Fibroblast of villous mesenchyme (primary cell): Measurements from ENCODE around the gene ARFGAP2. TPM values are rescaled to one million over a fixed set of nuclear protein-coding genes. Genes with fewer than 3 reads are reported as not detected.

Experiments
- DNase-seq: peaks from one replicate; pipeline ENCODE4 v3.0.0-alpha.2; 2010; ENCODE audit warnings: low read depth
- H3K4me3 ChIP-seq: 2 replicates; pipeline ENCODE4 v1.5.1; 2011; ENCODE audit warnings: low read depth, mild to moderate bottlenecking, low read length
- total RNA-seq: library from RNA; depleted of rRNA; stranded (reverse); fragments of >200 nt; gene quantifications from 2 replicates; pipeline ENCODE4 v1.2.3, GENCODE V29; 2012
- TF ChIP-seq, protein P1 (sequence below): IDR thresholded peaks from 2 replicates; pipeline ENCODE4 v1.5.1; 2012; ENCODE audit warnings: low read depth, mild to moderate bottlenecking, low read length; ENCODE audit not compliant: insufficient read depth

ARFGAP2 gene
- total RNA-seq, 1 donor: 112 TPM

GRCh38 chr11:47155879-47156278 is 20.8 kb downstream of the ARFGAP2 start:
- DNase-seq: no peak
- TF ChIP-seq, protein P1, sequence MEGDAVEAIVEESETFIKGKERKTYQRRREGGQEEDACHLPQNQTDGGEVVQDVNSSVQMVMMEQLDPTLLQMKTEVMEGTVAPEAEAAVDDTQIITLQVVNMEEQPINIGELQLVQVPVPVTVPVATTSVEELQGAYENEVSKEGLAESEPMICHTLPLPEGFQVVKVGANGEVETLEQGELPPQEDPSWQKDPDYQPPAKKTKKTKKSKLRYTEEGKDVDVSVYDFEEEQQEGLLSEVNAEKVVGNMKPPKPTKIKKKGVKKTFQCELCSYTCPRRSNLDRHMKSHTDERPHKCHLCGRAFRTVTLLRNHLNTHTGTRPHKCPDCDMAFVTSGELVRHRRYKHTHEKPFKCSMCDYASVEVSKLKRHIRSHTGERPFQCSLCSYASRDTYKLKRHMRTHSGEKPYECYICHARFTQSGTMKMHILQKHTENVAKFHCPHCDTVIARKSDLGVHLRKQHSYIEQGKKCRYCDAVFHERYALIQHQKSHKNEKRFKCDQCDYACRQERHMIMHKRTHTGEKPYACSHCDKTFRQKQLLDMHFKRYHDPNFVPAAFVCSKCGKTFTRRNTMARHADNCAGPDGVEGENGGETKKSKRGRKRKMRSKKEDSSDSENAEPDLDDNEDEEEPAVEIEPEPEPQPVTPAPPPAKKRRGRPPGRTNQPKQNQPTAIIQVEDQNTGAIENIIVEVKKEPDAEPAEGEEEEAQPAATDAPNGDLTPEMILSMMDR: no peak
- H3K4me3 ChIP-seq: no peak overlapping the region

DNA sequence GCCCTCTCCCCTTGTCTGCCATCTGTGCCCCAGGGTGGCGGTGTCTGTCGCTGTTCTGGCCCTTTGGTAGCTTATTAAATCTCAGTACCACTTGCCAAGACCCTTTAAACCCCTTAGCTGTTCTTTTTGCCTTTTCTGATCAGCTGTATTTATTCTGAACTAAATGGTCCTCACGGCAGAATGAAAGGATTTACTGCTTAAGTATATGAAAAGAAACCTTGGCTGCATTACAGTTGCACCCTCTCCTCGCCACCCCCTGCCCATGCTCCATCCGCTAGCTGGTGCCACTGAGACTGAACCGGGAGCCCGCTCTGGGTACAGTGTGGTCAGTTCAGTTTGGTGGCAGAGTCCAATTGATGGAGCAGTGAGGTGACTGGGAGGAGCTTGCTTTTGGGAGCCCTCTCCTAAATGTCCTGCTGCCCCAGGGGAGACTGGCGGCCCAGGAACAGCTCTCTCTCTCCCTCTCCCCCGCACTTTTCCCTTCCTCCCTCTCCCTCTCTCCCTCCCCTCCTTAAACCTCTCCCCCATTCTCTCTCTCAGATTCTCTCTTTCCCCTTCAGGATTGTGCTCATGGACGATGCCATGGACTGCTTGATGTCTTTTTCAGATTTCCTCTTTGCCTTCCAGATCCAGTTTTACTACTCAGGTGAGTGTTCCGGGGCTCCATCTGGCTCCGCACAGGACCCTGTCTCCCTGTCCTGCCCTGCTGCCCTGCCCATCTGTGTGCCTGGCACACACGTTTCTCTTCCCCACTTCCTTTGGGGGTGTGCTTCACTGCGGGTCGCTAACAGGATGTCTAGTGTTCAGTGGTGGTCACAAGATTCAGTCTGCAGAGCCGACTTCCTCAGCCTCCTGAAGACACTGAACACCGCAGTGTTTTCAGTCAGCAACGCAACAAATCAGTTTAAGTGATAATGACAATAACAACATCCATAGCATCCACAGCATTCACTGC is 21.8 kb downstream of the ARFGAP2 start:
- DNase-seq: no peak
- H3K4me3 ChIP-seq: no peak overlapping the region
- TF ChIP-seq, protein P1: no peak

DNA sequence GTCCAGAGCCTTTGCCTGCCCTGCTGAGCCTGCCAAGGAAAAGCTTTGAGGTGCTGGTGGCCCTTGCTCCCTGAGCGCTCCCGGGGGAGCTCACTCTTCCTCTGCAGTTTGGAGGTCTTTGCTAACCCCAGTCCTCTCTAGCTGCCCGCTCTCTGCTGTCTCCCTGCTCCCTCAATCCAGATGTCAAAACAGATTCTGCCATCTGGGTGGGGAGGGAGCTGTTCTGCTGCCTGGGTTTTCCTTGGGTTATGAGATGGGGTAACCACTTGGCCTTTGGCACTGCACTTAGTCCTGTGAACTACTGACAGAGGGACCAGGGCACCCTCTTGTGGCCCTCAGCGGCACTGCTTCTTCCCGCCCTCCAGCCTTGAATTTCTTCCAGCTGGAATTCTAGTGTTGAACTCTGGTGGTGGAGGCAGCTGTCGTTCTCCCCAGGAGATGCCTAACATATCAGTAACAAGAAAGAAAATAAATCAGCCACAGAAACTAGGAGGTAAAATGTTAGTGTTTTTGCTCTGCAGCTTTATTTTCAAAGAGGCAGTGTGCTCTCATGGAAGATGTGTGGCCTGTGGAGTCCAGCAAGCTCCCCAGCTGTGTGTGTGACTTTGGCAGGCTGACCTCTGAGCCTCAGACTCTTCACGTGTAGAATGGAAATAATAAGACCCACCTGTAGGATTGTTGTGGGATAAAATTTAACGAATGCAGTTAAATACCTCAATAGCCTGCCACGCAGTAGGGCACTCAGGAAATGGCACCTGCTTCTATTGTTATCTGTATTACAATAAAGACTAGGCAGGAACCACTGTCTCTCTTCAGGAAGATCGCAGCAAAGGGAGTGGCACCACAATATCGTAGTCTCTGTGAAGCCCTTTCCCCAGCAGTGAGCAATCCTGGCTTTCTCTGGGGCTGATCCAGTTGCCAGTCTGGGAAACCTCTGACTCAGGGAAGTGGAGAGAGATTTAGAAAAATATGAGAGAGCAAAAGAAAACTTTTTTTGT is 23.4 kb downstream of the ARFGAP2 start:
- peak; percentile 85 for DNase-seq
- TF ChIP-seq, protein P1: peak; percentile 100
- no peak overlapping the region for H3K4me3 ChIP-seq

GRCh38 chr11:47152126-47152952 is 24.3 kb downstream of the ARFGAP2 start:
- peak; percentile 36 for DNase-seq
- TF ChIP-seq, protein P1: no peak
- H3K4me3 ChIP-seq: no peak overlapping the region

- TF ChIP-seq, protein P1: no peak
- H3K4me3 ChIP-seq: no peak overlapping the region
- DNase-seq: no peak
Measured at GRCh38 chr11:47149782-47150181, 26.9 kb downstream of the ARFGAP2 start.
